ENCODE results near the gene TTC17.
"Not testable (repeated sequence)": the region's sequence is repeated elsewhere in the genome, so short reads cannot be mapped to it uniquely, and the experiment has no call there.

The TTC17 gene

GRCh38 chr11:43358801-43359421 is at the start of gene TTC17:
TTC17 (plus strand) TSS chr11:43358920; CDS start chr11:43358955, 35 bp downstream.
- peak; percentile 86 for DNase-seq (ENCODE audit: low read depth)

GRCh38 chr11:43311791-43312607 is 46.7 kb upstream of the TTC17 start, which contains the start of gene API5:
API5 (plus strand) TSS chr11:43311996; CDS start chr11:43312128, 132 bp downstream.
- peak; percentile 84 for DNase-seq (ENCODE audit: low read depth)

DNA sequence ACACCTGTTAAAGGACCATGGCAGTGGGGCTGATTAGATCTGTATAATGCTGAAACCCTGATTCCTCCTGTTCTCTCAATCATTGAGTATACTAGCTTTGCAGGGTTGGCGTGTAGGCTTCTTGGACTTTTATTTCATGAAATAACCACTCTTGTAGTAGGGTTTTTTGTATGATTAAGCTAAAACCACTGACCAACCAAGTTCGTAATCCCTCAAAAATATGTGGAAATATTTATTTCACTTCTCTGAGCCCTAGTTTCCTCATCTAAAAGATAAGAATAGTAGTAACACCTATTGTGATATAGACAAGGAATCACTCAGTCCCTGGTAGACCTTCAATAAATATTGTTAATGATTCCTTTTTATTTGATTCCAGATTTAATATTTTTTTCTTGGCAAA is 42.8 kb upstream of the TTC17 start:
- DNase-seq (ENCODE audit: low read depth) = no peak

DNA sequence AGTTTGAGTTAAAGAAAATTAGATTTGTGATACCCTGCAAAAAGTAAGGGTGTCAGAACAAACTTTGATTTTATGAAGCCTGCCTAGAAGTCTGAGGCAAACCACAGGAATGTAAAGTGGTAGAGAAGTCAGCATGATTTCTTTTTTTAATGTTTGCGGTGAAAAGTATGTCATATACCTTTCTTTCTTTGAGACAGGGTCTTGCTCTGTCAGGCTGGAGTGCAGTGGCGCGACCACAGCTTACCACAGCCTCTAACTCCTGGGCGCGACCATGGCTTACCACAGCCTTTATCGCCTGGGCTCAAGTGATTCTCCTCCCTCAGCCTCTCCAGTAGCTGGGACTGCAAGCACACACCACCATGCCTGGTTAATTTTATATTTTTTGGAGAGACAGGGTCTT is 42.3 kb upstream of the TTC17 start:
- no peak for DNase-seq (ENCODE audit: low read depth)

DNA sequence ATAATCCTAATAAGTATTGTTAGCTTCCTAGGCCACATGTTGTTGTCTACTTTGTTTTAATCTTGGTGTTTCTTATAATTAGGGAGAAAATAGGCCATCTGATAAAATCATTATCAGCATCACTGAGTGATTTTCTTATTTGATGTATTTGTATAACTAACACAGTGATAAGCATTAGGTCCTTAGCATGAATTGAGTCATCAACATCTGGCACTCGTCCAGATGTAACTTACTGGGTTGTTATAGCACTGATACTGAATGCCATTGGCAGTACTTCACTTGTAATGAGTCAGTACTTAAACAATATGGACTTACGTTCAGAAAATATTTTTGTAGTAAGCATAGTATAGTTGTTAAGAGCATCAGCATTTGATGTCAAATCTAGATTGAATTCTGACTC is 30.7 kb upstream of the TTC17 start:
- peak; percentile 64 for DNase-seq (ENCODE audit: low read depth)

DNA sequence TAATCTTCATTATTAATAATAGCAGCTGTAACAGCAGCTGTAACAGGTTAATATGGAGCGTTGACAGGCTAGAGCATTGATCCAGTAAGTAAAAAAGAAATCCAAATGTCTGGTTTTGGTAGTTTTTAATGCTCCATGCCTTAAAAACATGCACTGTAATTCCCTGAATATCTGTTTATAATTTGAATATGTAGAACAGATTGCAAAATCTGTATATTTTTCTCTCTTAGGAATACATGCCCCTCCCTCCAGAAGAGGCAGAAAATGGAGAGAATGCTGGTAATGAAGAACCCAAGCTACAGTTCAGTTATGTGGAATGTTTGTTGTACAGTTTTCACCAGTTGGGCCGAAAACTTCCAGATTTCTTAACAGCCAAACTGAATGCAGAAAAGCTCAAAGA is 30.2 kb upstream of the TTC17 start:
- no peak for DNase-seq (ENCODE audit: low read depth)

DNA sequence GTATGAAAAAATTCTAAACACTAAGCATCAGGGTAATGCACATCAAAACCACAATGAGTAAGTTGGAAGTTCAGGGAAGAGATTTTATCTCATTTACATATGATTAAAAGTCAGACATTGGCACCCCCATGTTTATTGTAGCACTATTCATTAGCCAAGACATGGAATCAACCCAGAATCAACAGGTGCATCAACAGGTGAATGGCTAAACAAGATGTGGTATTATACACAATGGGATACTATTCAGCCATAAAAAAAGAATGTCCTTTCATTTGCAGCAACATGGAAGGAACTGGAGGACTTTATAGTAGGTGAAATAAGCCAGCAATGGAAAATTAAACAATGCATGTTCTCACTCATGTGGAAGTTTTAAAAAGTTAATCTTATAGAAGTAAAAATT is 17.6 kb upstream of the TTC17 start:
- DNase-seq (ENCODE audit: low read depth) = no peak

- DNase-seq (ENCODE audit: low read depth) = not testable (repeated sequence)
Measured at GRCh38 chr11:43351426-43351825, 7.3 kb upstream of the TTC17 start.

DNA sequence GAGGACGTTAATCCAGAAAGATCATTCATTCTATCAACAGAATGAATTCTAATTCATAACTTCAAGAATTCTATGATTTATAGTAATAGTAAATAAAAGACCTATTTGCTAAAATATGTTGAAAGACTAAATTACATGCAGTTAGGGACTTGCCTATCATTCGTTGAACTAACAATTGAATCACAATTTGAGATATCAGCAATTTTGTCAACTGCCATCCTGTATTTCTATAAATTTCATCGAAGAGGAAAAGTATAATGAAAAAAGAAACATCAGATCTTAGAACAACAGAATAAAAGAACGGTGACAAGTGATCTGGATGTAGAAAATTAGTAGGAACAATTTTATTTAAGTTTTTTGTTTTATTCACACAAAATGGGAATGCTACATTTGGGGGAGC is 4.4 kb upstream of the TTC17 start:
- no peak for DNase-seq (ENCODE audit: low read depth)

- no peak for DNase-seq (ENCODE audit: low read depth)
Measured at GRCh38 chr11:43356336-43356735, 2.4 kb upstream of the TTC17 start.

DNA sequence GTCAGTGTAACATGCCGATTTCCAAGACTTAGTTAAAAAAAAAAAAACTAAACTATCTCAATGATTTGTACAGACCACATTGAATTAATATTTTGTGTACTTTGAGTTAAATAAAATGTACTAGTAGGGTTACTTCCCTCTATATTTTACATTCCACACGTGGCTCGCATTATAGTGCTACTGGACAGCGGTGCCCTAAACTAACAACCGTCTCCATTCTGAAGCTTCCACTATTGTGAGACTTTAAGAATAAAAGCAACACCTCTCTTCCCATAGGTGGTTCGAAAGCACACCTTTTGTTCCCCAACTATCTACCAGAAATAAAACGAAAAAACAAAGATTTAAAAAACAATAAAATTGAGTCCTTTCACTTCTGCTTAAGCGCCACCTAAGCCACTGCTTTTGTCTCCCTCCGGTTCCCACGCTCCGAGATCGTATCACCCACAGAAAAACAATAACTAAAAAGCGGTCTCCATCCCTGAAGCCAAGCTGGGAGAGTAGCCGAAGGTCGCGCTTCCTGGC is 380 bp upstream of the TTC17 start:
- no peak for DNase-seq (ENCODE audit: low read depth)

DNA sequence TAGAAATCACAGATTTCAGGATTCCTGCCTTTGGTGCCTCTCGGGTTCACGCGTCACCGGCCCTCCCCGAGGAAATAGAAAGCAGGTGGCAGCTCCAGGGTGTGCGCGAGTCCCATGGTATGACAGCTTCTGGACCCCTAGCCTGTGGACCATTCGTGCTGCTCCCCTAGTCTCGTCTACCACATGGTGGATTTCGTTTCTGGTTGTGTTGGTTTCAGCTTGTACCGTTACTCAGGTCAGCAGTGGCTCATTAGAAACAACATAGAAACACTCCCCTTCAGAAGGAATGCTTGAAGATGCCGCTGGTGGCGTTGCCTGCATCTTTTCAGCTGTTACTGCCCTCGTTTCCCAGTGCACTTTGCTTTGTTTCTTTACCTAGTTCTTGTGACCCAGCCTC is 700 bp downstream of the TTC17 start:
- no peak for DNase-seq (ENCODE audit: low read depth)

DNA sequence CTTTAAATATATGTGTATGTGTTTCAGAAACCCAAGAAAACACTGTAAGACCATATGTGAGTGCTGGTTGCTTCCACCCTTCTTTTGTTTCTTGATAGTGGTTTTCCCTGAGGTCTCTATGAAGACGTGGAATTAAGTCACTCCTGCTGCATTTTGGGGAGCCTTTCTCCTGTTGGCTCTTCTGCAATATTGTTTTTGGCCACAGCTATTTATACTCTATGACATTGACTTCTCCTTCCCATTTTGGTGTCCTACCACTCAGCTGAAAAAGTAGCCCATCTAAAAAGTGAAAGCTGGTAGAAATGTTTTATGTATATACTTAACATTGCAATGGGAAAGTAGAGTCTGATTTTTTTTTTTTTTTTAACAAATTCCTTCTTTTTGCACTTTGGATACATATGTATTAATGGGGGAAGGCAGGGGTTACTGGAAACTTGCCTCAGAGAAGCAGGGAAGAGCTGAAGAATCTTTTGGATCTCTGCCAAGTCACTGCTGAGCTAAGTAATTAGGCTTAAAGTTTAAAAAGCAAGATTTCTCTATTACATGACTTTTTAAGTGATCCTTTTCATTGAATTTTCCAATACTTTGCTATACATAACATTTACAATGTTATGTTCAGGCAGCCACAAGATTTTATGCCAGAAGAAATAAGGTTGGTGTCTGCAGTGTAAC is 1.8 kb downstream of the TTC17 start:
- DNase-seq (ENCODE audit: low read depth) = no peak

GRCh38 chr11:43366677-43367076 is 8.0 kb downstream of the TTC17 start:
- DNase-seq (ENCODE audit: low read depth) = no peak

DNA sequence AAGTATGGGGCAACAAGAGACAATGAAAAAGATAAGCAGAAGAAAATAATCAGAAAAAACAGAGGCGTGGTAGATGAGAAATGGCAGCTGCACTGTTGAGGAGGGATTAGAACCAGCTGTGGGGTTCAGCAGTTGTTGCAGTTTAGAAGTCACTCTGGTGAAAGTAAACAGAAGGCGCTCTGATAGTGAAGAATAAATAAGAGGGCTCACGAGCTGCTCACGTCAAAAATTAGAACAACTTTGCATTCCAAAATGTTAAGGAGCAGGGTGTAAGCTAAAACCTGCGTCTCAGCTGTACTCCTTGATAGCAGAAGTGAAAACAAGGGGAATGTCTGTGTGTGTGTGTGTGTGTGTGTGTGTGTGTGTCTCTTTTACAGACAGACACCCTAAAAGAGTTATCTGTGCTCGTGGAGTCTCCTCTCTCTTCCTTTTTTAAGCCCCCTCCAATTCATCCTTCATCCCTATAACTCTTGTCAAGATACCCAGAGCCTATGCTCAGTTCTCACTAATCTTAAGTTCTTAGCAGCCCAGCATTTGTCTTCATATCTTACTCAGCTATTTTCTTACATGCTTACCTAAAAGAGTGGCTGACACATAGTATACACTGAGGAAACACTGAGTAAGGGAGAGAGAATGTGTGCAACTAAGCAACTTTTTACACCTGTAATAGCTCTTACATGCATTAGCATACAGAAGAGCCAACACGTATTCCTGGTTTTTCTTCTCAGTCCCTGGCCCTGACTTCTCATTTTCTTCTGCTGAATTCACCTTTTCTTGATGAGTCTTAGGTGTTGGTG is 8.9 kb downstream of the TTC17 start:
- DNase-seq (ENCODE audit: low read depth) = no peak

GRCh38 chr11:43376065-43376464 is 17.3 kb downstream of the TTC17 start:
- no peak for DNase-seq (ENCODE audit: low read depth)

DNA sequence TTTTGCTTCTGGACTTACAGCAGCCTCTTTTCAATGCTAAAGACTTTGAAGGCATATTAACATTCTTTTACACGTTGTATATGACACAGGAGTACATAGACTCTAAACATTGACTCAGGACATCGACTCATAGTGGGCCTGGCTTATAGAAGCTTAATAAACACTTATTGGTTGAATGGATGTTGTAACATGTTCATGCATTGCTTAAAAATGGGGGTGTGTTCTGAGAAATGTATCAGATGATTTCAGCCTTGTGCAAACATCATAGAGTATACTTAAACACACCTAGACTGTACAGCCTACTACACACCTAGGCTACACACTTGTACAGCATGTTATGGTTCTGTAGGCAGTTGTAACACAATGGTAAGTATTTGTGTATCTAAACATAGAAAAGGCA is 17.9 kb downstream of the TTC17 start:
- peak; percentile 57 for DNase-seq (ENCODE audit: low read depth)

DNA sequence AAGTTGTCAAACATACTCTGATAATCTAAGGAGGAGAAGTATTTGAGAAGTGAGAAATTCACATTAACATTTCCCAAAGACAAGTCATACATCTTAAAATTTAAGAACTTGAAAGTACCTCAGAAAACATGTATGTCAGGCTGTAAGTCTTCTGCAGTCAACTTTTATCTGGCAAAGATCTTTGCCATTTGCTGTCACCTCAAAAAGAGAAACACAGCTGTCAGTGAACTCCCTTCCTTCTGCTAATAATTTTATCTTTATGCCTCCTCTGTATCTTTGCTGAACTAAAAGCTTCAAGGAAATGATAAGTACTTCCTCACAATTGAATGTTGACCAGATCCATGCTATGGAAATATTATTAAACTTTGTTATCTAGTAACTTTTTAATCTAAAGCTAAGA is 18.7 kb downstream of the TTC17 start:
- DNase-seq (ENCODE audit: low read depth) = no peak

- DNase-seq (ENCODE audit: low read depth) = no peak
Measured at GRCh38 chr11:43378897-43379296, 20.2 kb downstream of the TTC17 start.

GRCh38 chr11:43381802-43382201 is 23.1 kb downstream of the TTC17 start:
- DNase-seq (ENCODE audit: low read depth) = no peak

DNA sequence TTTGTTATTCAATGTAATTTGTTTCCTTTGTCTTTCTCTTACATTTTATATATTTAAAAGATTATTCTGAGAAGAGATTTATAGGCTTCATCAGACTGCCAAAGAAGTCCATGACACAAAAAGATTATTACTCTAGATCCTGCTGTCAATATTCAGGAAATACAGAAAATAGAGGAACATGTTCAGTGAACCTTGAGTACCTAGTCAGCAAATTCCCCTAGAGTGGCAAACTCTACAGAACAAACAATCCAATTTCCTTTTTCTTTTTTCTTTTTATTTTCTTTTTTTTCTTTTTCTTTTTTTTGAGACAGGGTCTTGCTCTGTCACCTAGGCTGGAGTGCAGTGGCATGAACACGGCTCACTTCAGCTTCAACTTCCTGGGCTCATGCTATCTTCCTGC is 23.9 kb downstream of the TTC17 start:
- no peak for DNase-seq (ENCODE audit: low read depth)

GRCh38 chr11:43384393-43384792 is 25.7 kb downstream of the TTC17 start:
- no peak for DNase-seq (ENCODE audit: low read depth)

Measured in stromal cell of bone marrow (primary cell).